CD14-positive monocyte (primary cell): ENCODE measurements around the gene ZNF689. TPM values are rescaled to one million over a fixed set of nuclear protein-coding genes. Genes with fewer than 3 reads are reported as not detected.

ENCODE experiments used
- DNase-seq, 3 donors: peaks; one replicate each; pipeline ENCODE4 v3.0.0-alpha.2; 2011 to 2022
- H2AFZ ChIP-seq: 2 replicates; pipeline ENCODE4 v1.6.0; 2012; ENCODE audit warnings: mild to moderate bottlenecking, low read depth, low read length, inconsistent platforms; ENCODE audit not compliant: insufficient read depth, poor library complexity, severe bottlenecking
- H3K27ac ChIP-seq, 2 donors: 1 replicate in 1 of 2; 2 replicates in 1 of 2; pipeline ENCODE4 v1.5.1; 2012 to 2013; ENCODE audit warnings: low read length in 2 of 2, control low read depth in 1 of 2, inconsistent platforms in 1 of 2, low read depth in 1 of 2, mild to moderate bottlenecking in 1 of 2
- H3K27me3 ChIP-seq, 2 donors: one replicate each; pipeline versions ENCODE4 v1.6.0 to v1.6.1; 2011 to 2013; ENCODE audit warnings: low read length in 2 of 2; ENCODE audit not compliant: control insufficient read depth in 2 of 2, insufficient read depth in 2 of 2
- H3K36me3 ChIP-seq, 2 donors: replicated peaks in 1 of 2; 1 replicate in 1 of 2; 2 replicates in 1 of 2; pipeline versions ENCODE4 v1.5.1 to v1.6.1; 2012 to 2013; ENCODE audit warnings: low read length in 2 of 2, control low read depth in 1 of 2, inconsistent platforms in 1 of 2, mild to moderate bottlenecking in 1 of 2; ENCODE audit not compliant: insufficient read depth in 2 of 2, control insufficient read depth in 1 of 2
- H3K4me1 ChIP-seq, 2 donors: 1 replicate in 1 of 2; 2 replicates in 1 of 2; pipeline versions ENCODE4 v1.5.1 to v1.6.1; 2012 to 2013; ENCODE audit warnings: low read length in 2 of 2, control low read depth in 1 of 2, inconsistent platforms in 1 of 2, mild to moderate bottlenecking in 1 of 2, moderate library complexity in 1 of 2; ENCODE audit not compliant: insufficient read depth in 2 of 2, control insufficient read depth in 1 of 2
- H3K4me2 ChIP-seq: replicated peaks from 2 replicates; pipeline ENCODE3; 2012; ENCODE audit warnings: low read length, moderate library complexity, mild to moderate bottlenecking; ENCODE audit not compliant: poor library complexity, severe bottlenecking; ENCODE audit errors: extremely low read depth
- H3K4me3 ChIP-seq, 3 experiments: fragments of 200-600 bp in 1 of 3; sonication (generic) in 1 of 3; replicated peaks in 1 of 3; 1 replicate in 2 of 3; 2 replicates in 1 of 3; pipeline ENCODE4 v1.5.1; 2011 to 2013; ENCODE audit warnings: low read length in 3 of 3, mild to moderate bottlenecking in 3 of 3, control low read depth in 2 of 3, low read depth in 2 of 3, inconsistent platforms in 1 of 3, moderate library complexity in 1 of 3
- H3K79me2 ChIP-seq: 2 replicates; pipeline ENCODE4 v1.6.0; 2012; ENCODE audit warnings: mild to moderate bottlenecking, control low read depth, inconsistent platforms, low read length, moderate library complexity; ENCODE audit not compliant: insufficient read depth
- H3K9ac ChIP-seq: 2 replicates; pipeline ENCODE4 v1.6.0; 2017; ENCODE audit warnings: low read length, mild to moderate bottlenecking; ENCODE audit not compliant: insufficient read depth, poor library complexity, severe bottlenecking
- H3K9me3 ChIP-seq, 2 donors: replicated peaks in 1 of 2; 1 replicate in 1 of 2; 2 replicates in 1 of 2; pipeline versions ENCODE4 v1.5.1 to v1.6.1; 2012 to 2013; ENCODE audit warnings: low read length in 2 of 2, control low read depth in 1 of 2; ENCODE audit not compliant: control insufficient read depth in 1 of 2, insufficient read depth in 1 of 2
- H4K20me1 ChIP-seq: 2 replicates; pipeline ENCODE4 v1.6.0; 2012; ENCODE audit warnings: mild to moderate bottlenecking, low read length, control low read depth, moderate library complexity; ENCODE audit not compliant: insufficient read depth
- H3K27ac Mint-ChIP-seq, 7 donors: one replicate each; pipeline ENCODE4 v1.8.0; 2020; ENCODE audit warnings: mild to moderate bottlenecking in 7 of 7, mixed read lengths in 7 of 7, moderate library complexity in 6 of 7, inconsistent platforms in 2 of 7
- H3K27me3 Mint-ChIP-seq, 3 donors: one replicate each; pipeline ENCODE4 v1.8.0; 2021 to 2022; ENCODE audit warnings: low read depth in 3 of 3, mild to moderate bottlenecking in 3 of 3, mixed read lengths in 3 of 3, moderate library complexity in 3 of 3, inconsistent platforms in 1 of 3
- H3K36me3 Mint-ChIP-seq, 2 donors: one replicate each; pipeline ENCODE4 v1.8.0; 2020; ENCODE audit warnings: mixed read lengths in 2 of 2, inconsistent platforms in 1 of 2, mild to moderate bottlenecking in 1 of 2
- H3K4me1 Mint-ChIP-seq: one replicate; pipeline ENCODE4 v1.8.0; 2020; ENCODE audit warnings: mild to moderate bottlenecking, mixed read lengths
- H3K4me3 Mint-ChIP-seq, 2 donors: one replicate each; pipeline ENCODE4 v1.8.0; 2020; ENCODE audit warnings: mild to moderate bottlenecking in 2 of 2, mixed read lengths in 2 of 2, moderate library complexity in 1 of 2
- H3K9me3 Mint-ChIP-seq, 7 donors: one replicate each; pipeline ENCODE4 v1.8.0; 2020 to 2022; ENCODE audit warnings: mixed read lengths in 7 of 7, mild to moderate bottlenecking in 6 of 7, moderate library complexity in 6 of 7, inconsistent platforms in 2 of 7
- CTCF ChIP-seq: fragments of 200-600 bp; IDR thresholded peaks from one replicate; pipeline ENCODE4 v1.8.0; 2022; ENCODE audit warnings: antibody characterized with exemption, mild to moderate bottlenecking
- WGBS: methylation state at CpG from one replicate; pipeline ENCODE4 v1.1.5; 2013; ENCODE audit warnings: missing lambda C conversion rate; ENCODE audit not compliant: insufficient coverage; 5-methylcytosine and 5-hydroxymethylcytosine counted together
- intact Hi-C, 2 donors: fragments of 100-400 bp; cut with micrococcal nuclease; formaldehyde crosslinking; loops; one replicate each; pipeline versions ENCODE4 v1.15.0 to v1.15.1; 2023
- polyA plus RNA-seq, 3 donors: library from polyadenylated mRNA; depleted of rRNA in 1 of 3; unstranded in 2 of 3; stranded (reverse) in 1 of 3; fragments of 300-500 nt in 2 of 3; fragments of >200 nt in 1 of 3; fragmentation: Illumina TruSeq in 2 of 3; gene quantifications; 1 replicate in 2 of 3; 2 replicates in 1 of 3; pipeline ENCODE4 v1.2.3, GENCODE V29; 2012 to 2021

ZNF689 gene
- polyA plus RNA-seq, 3 donors: 4.1 to 11.2 (median 8.0) TPM

GRCh38 chr16:30574678-30575077 lies 35.5 kb downstream of the ZNF689 start:
- no peak overlapping the region for H3K9ac ChIP-seq
- no peak for TF ChIP-seq CTCF
- peaks cover 25 to 38% of the 10 kb centered on the region in 2 donors for H3K4me1 ChIP-seq
- H4K20me1 ChIP-seq: no peaks in the 10 kb centered on the region
- no peaks in the 10 kb centered on the region for H3K9me3 Mint-ChIP-seq
- intact Hi-C loops: loop anchor here (5.0 kb wide), 2 partner anchors 37 to 83 kb away; partner anchors contain the start of gene FBRS (in 1 of the 2)
- H3K4me3 Mint-ChIP-seq: no peak overlapping the region
- peaks cover 30% of the 10 kb centered on the region for H3K4me1 Mint-ChIP-seq
- no peak overlapping the region for H3K4me3 ChIP-seq
- peaks cover 24% of the 10 kb centered on the region for H3K79me2 ChIP-seq
- DNase-seq: no peak
- H3K27me3 Mint-ChIP-seq: peaks cover 0 to 1% (median 1%) of the 10 kb centered on the region in 3 donors
- no peak overlapping the region for H3K27ac ChIP-seq
- H3K4me2 ChIP-seq: no peak overlapping the region
- H3K27me3 ChIP-seq: no peaks in the 10 kb centered on the region
- peaks cover 7 to 21% of the 10 kb centered on the region in 2 donors for H3K36me3 Mint-ChIP-seq
- WGBS: 100% methylated on average over 1 of the region's 1 CpG
- peak overlapping the region in 2 of 7 donors; percentile 7 to 38 for H3K27ac Mint-ChIP-seq
- no peaks in the 10 kb centered on the region for H3K9me3 ChIP-seq
- peaks cover 13 to 22% of the 10 kb centered on the region in 2 donors for H3K36me3 ChIP-seq
- H2AFZ ChIP-seq: no peak overlapping the region

- peak within 1 kb of the TSS; percentile 97 for H3K4me2 ChIP-seq
- H3K9me3 Mint-ChIP-seq: no peaks in the 10 kb centered on the region
- no peaks in the 10 kb centered on the region for H3K27me3 ChIP-seq
- H3K27me3 Mint-ChIP-seq: peaks cover 0 to 2% (median 1%) of the 10 kb centered on the region in 3 donors
- no peaks in the 10 kb centered on the region for H4K20me1 ChIP-seq
- H3K36me3 ChIP-seq: peaks cover 0 to under 1% of the 10 kb centered on the region in 2 donors
- no peaks in the 10 kb centered on the region for H3K36me3 Mint-ChIP-seq
- TF ChIP-seq CTCF: no peak
- under 1% methylated on average over 61 of the region's 67 CpGs for WGBS
- H3K4me1 ChIP-seq: peaks cover 48 to 66% of the 10 kb centered on the region in 2 donors
- H3K9ac ChIP-seq: peak within 1 kb of the TSS; percentile 86
- H3K4me1 Mint-ChIP-seq: peaks cover 53% of the 10 kb centered on the region
- peak within 1 kb of the TSS; percentile 73 to 90 for H3K27ac ChIP-seq
- peak within 1 kb of the TSS; percentile 81 to 91 for H3K4me3 Mint-ChIP-seq
- H2AFZ ChIP-seq: peak within 1 kb of the TSS; percentile 89
- no peaks in the 10 kb centered on the region for H3K9me3 ChIP-seq
- H3K4me3 ChIP-seq: peak within 1 kb of the TSS; percentile 81 to 87 (median 87)
- peak within 1 kb of the TSS; percentile 91 to 98 (median 96) for H3K27ac Mint-ChIP-seq
- peak; percentile 95 to 97 (median 96) for DNase-seq
- intact Hi-C loops: loop anchor here (1.0 to 5.0 kb wide), 5 partner anchors 13 to 86 kb away; partner anchors contain the start of genes FBRS (in 1 of the 2) and ZNF764 (in 1 of the 2)
- H3K79me2 ChIP-seq: peaks cover 17% of the 10 kb centered on the region
Observed at GRCh38 chr16:30571445-30572322, 38.5 kb downstream of the ZNF689 start, which contains the start of gene ZNF688. Gene ZNF688 (minus strand): TSS chr16:30571714. CDS start chr16:30571629, 85 bp downstream.
